Vagina (tissue), 2 donors: ENCODE data around the gene BRICD5. TPM values are rescaled to one million over a fixed set of nuclear protein-coding genes. Genes with fewer than 3 reads are reported as not detected.

Source experiments
- DNase-seq, 2 donors: peaks; one replicate each; pipeline ENCODE4 v3.0.0-alpha.2; 2017; ENCODE audit errors: extremely low spot score in 2 of 2
- H3K27ac ChIP-seq: fragments of 200-600 bp; sonication (generic); one replicate; pipeline ENCODE4 v1.5.1; 2019
- H3K27me3 ChIP-seq: fragments of 200-600 bp; sonication (generic); one replicate; pipeline ENCODE4 v1.5.1; 2019
- H3K36me3 ChIP-seq, 2 donors: fragments of 200-600 bp; sonication (generic); one replicate each; pipeline ENCODE4 v1.5.1; 2017 to 2019
- H3K4me1 ChIP-seq: fragments of 200-600 bp; sonication (generic); one replicate; pipeline ENCODE4 v1.5.1; 2019
- H3K4me3 ChIP-seq, 2 donors: fragments of 200-600 bp; sonication (generic); 1 replicate in 1 of 2; 2 replicates in 1 of 2; pipeline ENCODE4 v1.5.1; 2016 to 2019
- H3K9me3 ChIP-seq: fragments of 200-600 bp; sonication (generic); one replicate; pipeline ENCODE4 v1.5.1; 2019
- POLR2A ChIP-seq, 2 donors: fragments of 450-650 bp; IDR thresholded peaks; one replicate each; pipeline ENCODE4 v1.6.1; 2017; ENCODE audit warnings: antibody characterized with exemption in 2 of 2, mild to moderate bottlenecking in 2 of 2, moderate library complexity in 2 of 2
- POLR2AphosphoS5 ChIP-seq, 2 donors: sonication (generic); formaldehyde crosslinking; IDR thresholded peaks; one replicate each; pipeline ENCODE4 v1.9.0; 2017; ENCODE audit warnings: antibody characterized with exemption in 2 of 2, mild to moderate bottlenecking in 2 of 2, low read depth in 1 of 2; ENCODE audit not compliant: insufficient read depth in 1 of 2
- intact Hi-C: fragments of 100-400 bp; cut with DNase I; formaldehyde crosslinking; loops from one replicate; pipeline ENCODE4 v1.15.1; 2023
- total RNA-seq: library from RNA; depleted of rRNA; stranded (reverse); fragments of >200 nt; gene quantifications from one replicate; pipeline ENCODE4 v1.2.3, GENCODE V29; 2016
- TF ChIP-seq, protein P1 (sequence below), 3 experiments: fragments of 450-650 bp in 2 of 3; fragments of 200-600 bp in 1 of 3; sonication (generic) in 1 of 3; IDR thresholded peaks; one replicate each; pipeline ENCODE4 v1.5.1; 2017 to 2019; ENCODE audit warnings: antibody characterized with exemption in 3 of 3, mild to moderate bottlenecking in 2 of 3, moderate library complexity in 2 of 3

BRICD5 gene
- total RNA-seq, 1 donor from 2014 or later, result 9.6 TPM

GRCh38 chr16:2199621-2200139 is 11.0 kb downstream of the BRICD5 start:
- H3K9me3 ChIP-seq, result no peaks in the 10 kb centered on the region
- intact Hi-C loops, result no loop called here
- peaks cover 15% of the 10 kb centered on the region for H3K4me1 ChIP-seq
- no peak overlapping the region for H3K27ac ChIP-seq
- no peak for DNase-seq
- TF ChIP-seq POLR2A (IDR thresholded peaks at IDR 0.05) (no peak), POLR2AphosphoS5 (IDR thresholded peaks at IDR 0.05; ENCODE audit: insufficient read depth in 1 of 2, low read depth in 1 of 2) (no peak)
- TF ChIP-seq, protein P1, sequence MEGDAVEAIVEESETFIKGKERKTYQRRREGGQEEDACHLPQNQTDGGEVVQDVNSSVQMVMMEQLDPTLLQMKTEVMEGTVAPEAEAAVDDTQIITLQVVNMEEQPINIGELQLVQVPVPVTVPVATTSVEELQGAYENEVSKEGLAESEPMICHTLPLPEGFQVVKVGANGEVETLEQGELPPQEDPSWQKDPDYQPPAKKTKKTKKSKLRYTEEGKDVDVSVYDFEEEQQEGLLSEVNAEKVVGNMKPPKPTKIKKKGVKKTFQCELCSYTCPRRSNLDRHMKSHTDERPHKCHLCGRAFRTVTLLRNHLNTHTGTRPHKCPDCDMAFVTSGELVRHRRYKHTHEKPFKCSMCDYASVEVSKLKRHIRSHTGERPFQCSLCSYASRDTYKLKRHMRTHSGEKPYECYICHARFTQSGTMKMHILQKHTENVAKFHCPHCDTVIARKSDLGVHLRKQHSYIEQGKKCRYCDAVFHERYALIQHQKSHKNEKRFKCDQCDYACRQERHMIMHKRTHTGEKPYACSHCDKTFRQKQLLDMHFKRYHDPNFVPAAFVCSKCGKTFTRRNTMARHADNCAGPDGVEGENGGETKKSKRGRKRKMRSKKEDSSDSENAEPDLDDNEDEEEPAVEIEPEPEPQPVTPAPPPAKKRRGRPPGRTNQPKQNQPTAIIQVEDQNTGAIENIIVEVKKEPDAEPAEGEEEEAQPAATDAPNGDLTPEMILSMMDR (IDR thresholded peaks at IDR 0.05), result no peak
- peaks cover 11% of the 10 kb centered on the region for H3K27me3 ChIP-seq
- H3K4me3 ChIP-seq, result no peak overlapping the region
- H3K36me3 ChIP-seq, result no peaks in the 10 kb centered on the region

DNA sequence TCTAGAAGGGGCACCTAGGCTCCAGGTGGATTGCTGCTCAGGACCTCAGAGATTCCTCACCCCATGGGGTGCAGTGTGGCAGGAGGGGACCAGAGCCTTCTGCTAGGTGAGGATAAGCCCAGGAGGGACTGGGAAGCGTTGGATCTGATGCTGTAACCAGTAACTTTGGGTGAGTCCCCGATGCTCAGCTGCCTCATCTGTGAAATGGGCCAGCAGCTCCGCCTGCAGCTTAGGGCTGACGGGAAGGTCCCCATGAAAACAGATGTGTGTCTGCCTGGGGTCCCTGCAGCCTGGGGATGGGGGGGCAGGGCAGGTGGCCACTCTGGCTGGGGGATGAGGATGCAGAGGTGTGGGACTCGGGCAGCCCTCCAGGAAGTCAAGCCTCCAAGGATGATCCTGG is 11.6 kb downstream of the BRICD5 start:
- DNase-seq, result no peak
- intact Hi-C loops, result no loop called here
- Histone ChIP-seq H3K27me3 (peaks cover 11% of the 10 kb centered on the region), H3K9me3 (no peaks in the 10 kb centered on the region), H3K36me3 (no peaks in the 10 kb centered on the region), H3K4me3 (no peak overlapping the region), H3K27ac (no peak overlapping the region), H3K4me1 (peaks cover 18% of the 10 kb centered on the region)
- TF ChIP-seq, protein P1 (IDR thresholded peaks at IDR 0.05), result no peak
- TF ChIP-seq POLR2AphosphoS5 (IDR thresholded peaks at IDR 0.05; ENCODE audit: insufficient read depth in 1 of 2, low read depth in 1 of 2) (no peak), POLR2A (IDR thresholded peaks at IDR 0.05) (no peak)

- Histone ChIP-seq H3K9me3 (no peaks in the 10 kb centered on the region), H3K27ac (no peak overlapping the region), H3K36me3 (no peaks in the 10 kb centered on the region), H3K4me1 (peaks cover 18% of the 10 kb centered on the region), H3K4me3 (no peak overlapping the region), H3K27me3 (peaks cover 11% of the 10 kb centered on the region)
- TF ChIP-seq, protein P1 (IDR thresholded peaks at IDR 0.05), result no peak
- no peak for TF ChIP-seq POLR2A (IDR thresholded peaks at IDR 0.05)
- no peak for TF ChIP-seq POLR2AphosphoS5 (IDR thresholded peaks at IDR 0.05; ENCODE audit: insufficient read depth in 1 of 2, low read depth in 1 of 2)
- intact Hi-C loops, result no loop called here
- DNase-seq, result no peak
Measured at GRCh38 chr16:2198283-2198682, 12.4 kb downstream of the BRICD5 start.

DNA sequence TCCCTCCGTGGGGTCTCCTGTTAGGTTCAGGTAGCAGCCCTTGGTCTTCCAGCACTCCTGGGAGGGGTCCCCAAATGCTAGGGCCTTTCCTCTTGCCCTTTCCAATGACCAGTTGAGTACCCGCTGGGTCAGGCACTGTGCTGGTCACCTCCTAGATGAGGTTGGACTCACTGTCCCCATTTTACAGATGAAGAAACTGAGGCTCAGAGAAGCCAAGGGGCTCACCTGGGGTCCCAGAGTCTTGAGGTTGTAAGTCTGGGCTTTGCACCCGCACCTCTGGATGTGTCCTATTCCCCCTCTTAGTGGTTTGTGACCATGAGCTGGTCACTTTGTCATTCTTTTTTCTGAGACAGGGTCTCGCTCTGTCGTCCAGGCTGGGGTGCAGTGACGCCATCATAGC is 12.9 kb downstream of the BRICD5 start:
- Histone ChIP-seq H3K4me1 (peaks cover 18% of the 10 kb centered on the region), H3K27ac (no peak overlapping the region), H3K4me3 (no peak overlapping the region), H3K36me3 (no peaks in the 10 kb centered on the region), H3K9me3 (no peaks in the 10 kb centered on the region), H3K27me3 (peaks cover 11% of the 10 kb centered on the region)
- intact Hi-C loops, result no loop called here
- no peak for DNase-seq
- TF ChIP-seq POLR2AphosphoS5 (IDR thresholded peaks at IDR 0.05; ENCODE audit: insufficient read depth in 1 of 2, low read depth in 1 of 2) (no peak), POLR2A (IDR thresholded peaks at IDR 0.05) (no peak)
- TF ChIP-seq, protein P1 (IDR thresholded peaks at IDR 0.05), result no peak

- Histone ChIP-seq H3K27ac (no peak overlapping the region), H3K27me3 (peaks cover 11% of the 10 kb centered on the region), H3K9me3 (no peaks in the 10 kb centered on the region), H3K4me3 (peak overlapping the region in 1 of 2 donors; percentile 37), H3K36me3 (no peaks in the 10 kb centered on the region), H3K4me1 (peaks cover 18% of the 10 kb centered on the region)
- intact Hi-C loops, result no loop called here
- TF ChIP-seq, protein P1 (IDR thresholded peaks at IDR 0.05), result no peak
- TF ChIP-seq POLR2A (IDR thresholded peaks at IDR 0.05) (no peak), POLR2AphosphoS5 (IDR thresholded peaks at IDR 0.05; ENCODE audit: insufficient read depth in 1 of 2, low read depth in 1 of 2) (no peak)
- DNase-seq, result no peak
Measured at GRCh38 chr16:2196981-2197511, 13.6 kb downstream of the BRICD5 start.
